Astrocyte of the cerebellum (primary cell): ENCODE data around the gene RAB3IL1.

ENCODE experiments used
- DNase-seq: peaks from one replicate; pipeline ENCODE4 v3.0.0-alpha.2; 2011; ENCODE audit warnings: low read depth
- H3K4me3 ChIP-seq: 2 replicates; pipeline ENCODE4 v1.5.1; 2011; ENCODE audit warnings: mild to moderate bottlenecking, low read depth, low read length, moderate library complexity
- CTCF ChIP-seq: IDR thresholded peaks from 2 replicates; pipeline ENCODE4 v1.5.1; 2012; ENCODE audit warnings: low read length, low read depth, moderate library complexity, mild to moderate bottlenecking; ENCODE audit errors: missing control alignments
- in situ Hi-C: cut with HindIII; loops from 2 replicates; pipeline ENCODE4 v1.10.0; 2017; ENCODE audit warnings: low sequenced_read_pairs

Gene RAB3IL1

DNA sequence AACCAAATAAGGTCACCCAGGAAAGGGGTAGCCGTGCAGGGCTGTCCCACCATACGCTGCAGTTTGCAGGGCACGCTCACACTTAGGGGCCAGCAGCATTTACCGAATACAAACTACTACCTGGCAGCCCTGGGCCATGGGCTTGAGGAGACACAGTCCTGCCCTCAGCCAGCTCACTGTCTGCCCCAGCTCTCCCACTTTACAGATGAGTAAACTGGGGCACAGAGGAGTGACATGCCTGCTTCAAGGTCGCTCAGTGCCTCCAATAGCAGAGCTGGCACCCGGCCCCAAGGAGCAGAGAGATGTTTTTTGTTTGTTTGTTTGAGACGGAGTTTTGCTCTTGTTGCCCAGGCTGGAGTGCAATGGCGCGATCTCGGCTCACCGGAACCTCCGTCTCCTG is 28.8 kb downstream of the RAB3IL1 start:
- H3K4me3 ChIP-seq, result no peak overlapping the region
- in situ Hi-C loops, result no loop called here
- no peak for TF ChIP-seq CTCF
- no peak for DNase-seq

DNA sequence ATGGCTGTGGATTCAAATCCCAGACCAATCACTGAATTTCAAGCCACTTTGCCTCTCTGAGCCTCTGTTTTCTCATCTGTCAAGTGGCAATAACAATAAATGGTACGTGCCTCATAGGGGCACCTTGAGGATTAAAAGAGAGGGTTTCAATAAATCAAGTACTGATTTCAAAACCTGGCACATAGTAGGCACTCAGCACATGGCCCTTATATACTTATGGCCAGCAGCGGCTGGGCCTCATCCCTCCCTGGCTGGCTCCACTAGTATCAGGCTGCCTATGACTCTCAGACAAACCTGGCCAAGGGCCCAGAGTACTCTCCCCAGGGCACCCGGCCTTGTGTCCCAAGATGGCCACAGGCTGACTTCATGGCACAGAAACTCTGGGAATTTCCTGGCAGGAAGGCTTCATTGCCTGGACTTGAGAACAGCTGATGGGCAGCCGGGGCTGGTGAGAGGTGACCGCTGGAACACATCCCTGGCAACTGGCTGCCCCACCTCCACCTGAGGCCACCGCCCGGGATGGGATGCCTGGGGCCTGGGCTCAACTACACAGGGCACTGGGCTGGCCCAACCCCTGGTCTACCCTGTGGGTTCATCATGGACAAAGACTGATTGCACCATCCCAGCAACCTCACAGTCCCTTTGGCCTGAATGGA is 29.4 kb downstream of the RAB3IL1 start:
- peak; percentile 77 for DNase-seq

GRCh38 chr11:61886643-61887042 is 30.7 kb downstream of the RAB3IL1 start:
- no peak for TF ChIP-seq CTCF
- in situ Hi-C loops, result no loop called here
- H3K4me3 ChIP-seq, result no peak overlapping the region
- DNase-seq, result no peak

More for the DNA sequence above, 29.4 kb downstream of the RAB3IL1 start:
- in situ Hi-C loops, result no loop called here
- H3K4me3 ChIP-seq, result no peak overlapping the region
- no peak for TF ChIP-seq CTCF

GRCh38 chr11:61885784-61886580 is 31.4 kb downstream of the RAB3IL1 start:
- no peak for TF ChIP-seq CTCF
- no peak for DNase-seq
- in situ Hi-C loops, result no loop called here
- H3K4me3 ChIP-seq, result no peak overlapping the region

DNA sequence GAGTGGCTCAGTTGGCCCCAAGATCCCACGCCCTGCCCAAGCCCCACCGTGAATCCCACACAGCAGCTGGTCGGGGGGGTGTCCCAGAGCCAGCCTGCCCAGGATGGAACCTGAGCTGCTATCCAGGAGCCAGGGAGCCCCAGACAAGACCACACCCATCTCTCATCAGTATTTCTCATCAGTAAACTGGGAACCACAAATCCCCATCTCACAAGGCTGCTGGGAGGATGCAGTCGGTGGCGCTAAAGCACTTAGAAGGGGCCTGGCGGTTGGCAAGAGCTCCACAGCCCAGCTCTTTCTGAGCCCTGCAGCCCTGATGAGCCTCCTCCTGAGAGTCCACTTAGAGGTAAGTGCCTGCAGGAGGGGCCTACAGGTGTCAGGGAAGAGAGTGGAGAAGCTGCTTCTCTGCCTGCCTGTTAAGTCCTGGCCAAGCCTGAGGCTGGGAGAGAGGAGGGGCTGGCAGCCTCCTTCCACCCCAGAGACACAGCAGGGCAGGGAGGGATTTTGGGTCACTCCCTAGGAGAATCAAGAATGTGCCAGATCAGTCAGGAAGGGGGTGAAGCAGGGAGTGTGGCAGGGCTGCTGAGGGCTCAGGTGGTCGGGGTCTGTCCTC is 32.1 kb downstream of the RAB3IL1 start:
- in situ Hi-C loops, result no loop called here
- TF ChIP-seq CTCF, result no peak
- no peak for DNase-seq
- H3K4me3 ChIP-seq, result no peak overlapping the region

- in situ Hi-C loops, result no loop called here
- DNase-seq, result no peak
- no peak overlapping the region for H3K4me3 ChIP-seq
- TF ChIP-seq CTCF, result no peak
Observed at GRCh38 chr11:61883947-61884346, 33.4 kb downstream of the RAB3IL1 start.
